Measurements from ENCODE around the gene DCDC1.

DCDC1 gene

DNA sequence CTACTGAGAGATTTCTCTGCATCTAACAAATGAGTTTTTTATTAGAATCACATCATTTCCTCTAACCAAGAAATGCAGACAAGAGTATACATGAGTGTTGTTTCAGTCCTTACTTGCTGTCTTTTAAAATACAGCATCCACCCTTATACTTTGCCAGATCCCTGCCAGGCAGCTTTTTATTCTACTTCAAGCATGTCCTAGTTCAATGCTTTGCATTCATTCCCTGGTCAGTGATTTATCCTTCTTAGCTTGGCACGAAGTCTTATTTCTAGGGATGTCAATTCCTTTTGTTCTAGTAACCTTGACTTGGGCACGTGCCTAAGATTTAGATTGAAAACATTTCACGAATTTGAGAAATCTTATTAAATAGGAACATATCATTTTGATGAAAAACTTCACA, 476.2 kb downstream of the DCDC1 start:
- no peak for DNase-seq

DNA sequence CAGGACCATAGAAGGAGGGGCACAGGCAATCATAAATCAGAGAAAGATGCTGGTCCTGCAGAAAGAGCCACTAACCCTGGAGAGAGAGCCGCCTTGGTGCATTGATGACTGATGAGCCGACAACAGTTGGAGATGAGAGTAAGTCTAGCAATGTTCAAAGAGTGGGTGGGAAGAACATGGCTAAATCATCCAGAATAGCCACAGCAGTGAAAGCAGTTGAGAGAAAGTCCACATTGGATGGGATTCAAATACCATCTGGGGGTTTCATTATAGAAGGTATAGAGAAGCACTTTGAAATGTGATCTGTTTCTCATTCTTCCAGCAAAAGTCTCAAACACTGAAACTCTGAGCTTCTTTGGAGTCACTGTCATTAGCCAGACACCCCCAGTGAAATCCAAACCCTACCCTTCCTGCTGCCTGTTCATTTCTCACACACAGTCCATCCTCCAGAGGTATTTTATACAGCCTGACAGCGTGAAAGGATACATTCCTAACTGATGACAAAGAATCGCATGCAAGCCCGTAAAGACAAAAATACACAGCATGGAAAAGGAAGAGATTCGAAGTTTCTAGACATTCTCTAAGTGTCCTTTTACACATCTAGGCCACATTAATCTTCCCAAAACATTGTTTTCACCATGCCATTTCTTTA, 480.3 kb downstream of the DCDC1 start:
- no peak for DNase-seq

DNA sequence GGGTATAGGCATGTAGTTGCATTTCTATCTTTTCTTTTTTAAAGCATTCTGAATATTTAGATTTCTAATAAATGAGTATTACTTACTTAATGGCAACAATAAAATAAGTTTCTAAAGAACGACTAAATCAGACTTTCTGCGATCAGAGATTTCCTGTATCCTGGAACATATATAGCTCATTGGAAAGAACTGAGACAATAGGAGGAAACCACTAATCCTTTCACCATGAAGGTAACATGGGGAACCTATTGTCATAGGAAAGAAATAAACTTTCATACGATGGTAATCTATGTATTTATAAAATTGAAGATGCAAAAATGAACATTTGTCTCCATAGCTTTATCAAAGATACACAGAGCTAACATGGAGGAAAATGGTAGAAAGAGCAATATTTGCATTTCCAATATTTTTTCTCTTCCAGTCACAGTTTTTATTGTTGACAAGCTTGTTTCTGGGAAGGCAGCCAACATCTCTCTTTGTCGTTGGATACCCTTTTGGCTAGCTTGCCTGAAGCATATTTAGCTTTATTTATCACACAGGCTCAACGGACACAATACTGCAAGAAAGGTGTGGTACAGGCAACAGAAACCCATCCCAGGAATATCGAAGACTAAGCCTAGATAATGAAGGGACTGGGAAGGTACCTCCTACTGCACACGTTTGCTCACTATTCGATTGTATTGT, 490.1 kb downstream of the DCDC1 start:
- DNase-seq: no peak

DNA sequence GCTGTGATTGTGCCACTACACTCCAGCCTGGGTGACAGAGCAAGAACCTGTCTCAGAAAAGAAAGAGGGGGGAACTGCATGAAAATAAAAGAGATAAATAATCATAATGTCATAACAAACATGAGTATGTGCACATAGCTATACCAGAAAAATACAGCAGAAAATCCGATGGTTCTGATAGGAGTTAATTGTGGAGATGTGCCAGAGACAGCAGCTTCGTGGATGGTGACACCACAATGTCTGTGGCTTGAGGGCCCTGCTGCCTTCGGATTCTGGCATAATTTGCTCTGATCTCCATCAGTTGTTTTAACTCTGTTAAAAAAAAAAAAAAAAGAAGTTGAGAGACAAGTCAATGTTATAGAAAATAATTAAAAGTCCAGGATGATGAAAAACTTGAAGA, 491.1 kb downstream of the DCDC1 start:
- no peak for DNase-seq

DNA sequence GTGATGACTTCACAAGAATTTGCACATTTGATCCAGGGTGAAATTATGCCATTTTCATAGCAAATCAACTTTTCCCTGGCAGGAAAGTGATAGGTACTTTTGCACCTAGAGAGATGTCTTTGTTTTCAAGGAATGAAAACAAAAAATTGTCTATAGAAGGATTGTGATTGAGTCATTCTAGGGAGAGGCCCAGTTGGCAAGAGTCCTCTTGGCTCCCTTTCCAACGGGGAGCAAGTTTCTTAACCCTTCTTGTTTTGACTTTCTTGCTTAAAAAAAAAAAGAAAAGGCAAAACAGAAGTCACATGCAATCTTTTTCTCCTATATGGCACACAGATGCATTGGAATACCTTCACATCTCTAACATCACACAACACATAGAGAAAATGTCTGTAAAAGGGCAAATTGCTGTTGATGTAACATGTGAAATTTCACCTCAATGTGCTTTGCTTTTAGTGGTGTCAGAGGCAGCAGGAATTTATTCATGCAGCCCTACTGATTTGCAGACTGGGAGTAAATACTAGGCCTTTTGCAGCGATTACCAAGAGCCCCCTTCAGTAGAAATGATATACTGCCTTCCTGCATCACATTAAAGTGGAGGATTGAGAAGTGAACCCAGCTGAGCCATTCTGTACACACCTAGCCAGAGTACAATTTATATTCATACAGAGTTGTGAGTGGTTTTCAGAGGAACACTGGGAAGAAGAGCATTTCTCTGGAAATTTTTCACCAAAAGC, 492.7 kb downstream of the DCDC1 start:
- DNase-seq: no peak

DNA sequence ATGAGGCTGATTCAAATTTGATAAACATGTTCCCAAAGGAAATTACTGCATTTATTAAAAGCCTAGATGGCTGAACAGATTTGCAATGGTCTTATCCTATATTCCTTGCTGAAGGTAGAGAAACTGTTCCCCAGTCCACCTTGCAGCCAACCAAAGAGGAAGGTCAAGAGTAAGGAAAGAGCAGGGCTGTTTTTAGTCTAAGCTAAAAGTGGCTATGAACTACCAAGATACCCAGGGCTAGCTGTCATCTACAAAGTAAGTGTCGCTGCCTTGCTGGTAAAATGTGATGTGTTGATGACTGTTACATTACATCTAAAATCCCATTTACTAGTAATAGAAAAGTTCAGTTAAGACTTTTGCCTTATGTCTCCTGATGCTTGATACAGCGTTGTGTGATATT, 493.3 kb downstream of the DCDC1 start:
- no peak for DNase-seq

DNA sequence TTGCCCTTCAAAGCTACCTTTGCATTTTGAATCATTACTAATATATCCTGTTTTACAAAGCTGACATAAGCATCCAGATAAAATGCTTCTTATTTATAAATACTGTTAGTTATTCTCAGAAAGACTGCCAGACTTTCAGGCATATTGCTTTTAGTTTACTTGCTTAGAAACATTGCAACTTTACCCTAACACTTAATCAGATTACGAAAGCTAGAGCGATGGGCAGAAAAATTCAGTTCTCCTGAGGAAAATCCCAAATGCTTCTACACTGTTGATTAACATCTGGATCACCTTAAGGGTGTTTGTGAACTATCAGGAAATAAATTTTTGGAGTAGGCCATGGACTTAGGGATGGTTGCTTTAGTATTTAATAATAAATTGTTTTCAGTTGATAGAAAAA, 493.7 kb downstream of the DCDC1 start:
- no peak for DNase-seq

DNA sequence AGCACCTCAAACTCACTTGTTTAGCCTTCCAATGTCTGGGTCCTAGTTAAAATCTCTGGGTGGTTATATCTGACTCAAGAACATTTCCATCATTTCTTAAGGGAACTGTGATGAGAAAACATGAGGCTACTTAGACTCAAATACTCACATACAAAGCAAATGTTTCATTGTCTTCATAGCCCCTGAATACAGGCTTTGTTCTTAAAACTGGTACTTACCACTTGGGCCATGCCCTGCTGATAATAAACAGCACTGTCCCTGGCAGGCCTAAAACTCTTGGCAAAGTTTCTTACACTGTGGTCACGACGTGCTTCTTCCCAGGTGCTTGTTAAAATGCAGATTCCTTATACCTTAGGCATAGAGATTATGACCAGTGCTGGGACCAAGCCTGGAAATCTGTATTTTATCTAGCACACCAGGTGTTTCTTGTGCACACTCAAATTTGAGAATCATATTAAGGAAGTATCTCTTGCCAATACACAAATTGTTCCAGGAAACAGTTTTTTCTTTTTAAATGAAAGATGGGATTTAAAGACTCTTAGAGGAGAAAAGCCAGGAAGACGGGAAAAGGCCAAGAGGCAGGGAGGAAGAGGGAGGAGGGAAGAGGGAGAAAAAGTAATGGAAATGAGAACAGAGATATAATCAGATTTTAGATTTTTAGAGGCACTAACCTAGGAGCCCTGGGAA, 495.5 kb downstream of the DCDC1 start:
- no peak for DNase-seq

DNA sequence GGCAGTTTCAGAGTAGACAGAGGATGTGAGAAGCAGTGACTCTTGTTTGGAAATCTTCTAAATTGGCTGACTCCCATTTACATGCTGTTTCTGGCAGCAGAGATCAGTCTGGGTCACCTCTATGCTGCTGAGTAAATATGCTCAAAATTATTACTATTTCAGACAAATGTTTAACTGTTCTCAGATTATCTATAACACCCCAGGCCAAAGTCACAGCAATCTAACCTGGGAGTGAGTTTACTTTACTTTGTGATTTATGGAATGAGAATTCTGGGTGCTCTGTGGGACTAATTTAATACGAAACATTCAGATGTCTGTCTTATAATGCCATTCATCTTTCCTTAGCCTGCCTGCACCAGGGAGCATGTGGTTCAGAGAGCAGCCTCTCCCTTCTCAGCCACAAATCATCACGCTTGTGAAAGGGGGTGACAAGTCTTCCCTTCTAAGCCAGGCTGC, 500.9 kb downstream of the DCDC1 start:
- DNase-seq: no peak

DNA sequence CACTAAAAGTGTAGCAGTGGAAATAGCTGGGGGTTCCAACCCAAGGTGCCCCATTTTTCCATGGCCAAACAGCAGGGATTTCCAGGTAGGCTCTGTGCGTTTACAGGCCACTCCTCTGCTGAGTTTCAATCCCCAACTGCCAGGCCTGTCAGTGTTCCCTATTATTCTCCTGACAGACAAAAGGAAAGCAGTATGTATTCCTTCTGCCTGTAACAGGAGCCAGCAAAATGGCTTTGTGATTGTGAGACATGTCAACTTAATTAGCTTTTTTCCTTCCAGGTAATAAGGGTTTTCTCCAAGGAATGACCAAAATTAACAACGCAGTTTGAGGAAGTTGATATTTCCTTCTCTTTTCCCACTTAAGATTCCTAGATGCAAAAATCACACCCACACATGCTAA, 506.3 kb downstream of the DCDC1 start:
- DNase-seq: no peak

DNA sequence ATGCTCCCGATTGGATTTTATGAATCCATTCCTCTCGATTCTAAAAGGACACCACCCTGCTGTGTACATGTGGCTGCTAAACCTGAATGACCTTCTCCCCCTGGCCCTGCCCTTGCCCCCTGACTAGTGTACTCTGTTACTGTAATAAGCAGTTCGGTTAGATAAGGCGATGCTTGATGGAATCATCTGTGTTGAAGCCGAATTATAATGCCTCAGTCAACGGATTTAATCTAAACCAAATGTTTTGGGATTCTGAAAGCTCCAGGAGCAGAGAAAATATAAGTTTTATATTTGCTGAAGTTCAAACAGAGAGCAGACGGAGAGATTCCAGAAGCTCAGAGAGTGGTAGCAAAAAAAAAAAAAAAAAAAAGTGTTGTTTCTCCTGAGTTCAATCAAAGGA, 508.0 kb downstream of the DCDC1 start:
- DNase-seq: no peak

DNA sequence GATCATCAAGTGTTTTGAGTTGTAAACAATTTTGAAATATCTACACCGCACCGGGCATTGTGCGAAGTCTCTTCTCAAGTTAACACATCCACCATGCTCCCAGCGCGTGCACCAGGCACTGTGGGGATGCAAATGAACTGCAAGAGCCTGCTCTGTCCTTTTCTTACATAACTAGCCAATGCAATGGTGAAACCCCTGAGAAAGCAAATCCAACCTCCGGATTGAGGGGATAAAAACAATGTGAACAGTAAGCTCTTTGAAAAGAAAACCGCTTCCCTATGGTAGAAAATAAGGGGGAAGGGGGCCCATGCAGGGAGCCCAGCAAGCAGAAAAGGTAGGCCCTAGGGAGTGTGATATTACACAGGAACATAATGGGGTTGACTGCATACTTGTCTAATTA, 508.5 kb downstream of the DCDC1 start:
- no peak for DNase-seq

DNA sequence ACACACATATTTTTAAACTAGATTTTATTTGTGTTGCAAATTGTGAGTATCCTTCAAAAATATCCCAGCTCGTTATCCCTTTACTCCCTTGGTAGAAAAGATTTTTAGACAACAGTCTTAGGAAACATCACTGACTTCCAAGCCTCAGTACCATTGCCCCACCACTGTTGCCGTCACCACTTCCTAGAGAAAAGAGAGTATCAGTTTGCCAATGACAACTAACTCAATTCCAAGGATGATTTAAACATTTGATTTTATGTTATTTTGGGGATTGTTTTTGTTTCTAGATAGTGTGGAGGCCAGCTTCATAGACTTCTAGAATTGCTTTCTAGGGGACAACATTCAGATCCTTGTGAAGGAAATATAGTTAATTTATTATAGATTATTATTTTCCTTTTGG, 509.4 kb downstream of the DCDC1 start:
- no peak for DNase-seq

DNA sequence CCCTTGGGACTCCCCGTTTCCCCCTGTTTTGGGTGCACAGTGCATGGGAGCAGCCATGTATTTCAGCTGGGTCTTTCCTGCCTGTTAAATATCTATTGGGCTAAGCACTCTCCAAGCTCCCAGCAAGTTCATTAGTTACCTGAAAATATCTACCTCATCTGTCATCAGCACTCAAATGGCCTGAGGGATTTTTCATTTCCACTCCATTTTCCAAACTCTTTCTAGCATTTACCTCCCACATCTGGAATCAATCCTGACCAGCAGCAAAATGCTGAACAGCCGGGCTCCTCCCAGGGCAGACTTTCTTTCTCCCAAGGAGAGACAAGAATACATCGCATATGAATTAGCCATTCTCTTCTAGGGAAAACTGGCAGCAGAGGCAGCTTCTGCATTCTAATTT, 509.9 kb downstream of the DCDC1 start:
- DNase-seq: no peak

DNA sequence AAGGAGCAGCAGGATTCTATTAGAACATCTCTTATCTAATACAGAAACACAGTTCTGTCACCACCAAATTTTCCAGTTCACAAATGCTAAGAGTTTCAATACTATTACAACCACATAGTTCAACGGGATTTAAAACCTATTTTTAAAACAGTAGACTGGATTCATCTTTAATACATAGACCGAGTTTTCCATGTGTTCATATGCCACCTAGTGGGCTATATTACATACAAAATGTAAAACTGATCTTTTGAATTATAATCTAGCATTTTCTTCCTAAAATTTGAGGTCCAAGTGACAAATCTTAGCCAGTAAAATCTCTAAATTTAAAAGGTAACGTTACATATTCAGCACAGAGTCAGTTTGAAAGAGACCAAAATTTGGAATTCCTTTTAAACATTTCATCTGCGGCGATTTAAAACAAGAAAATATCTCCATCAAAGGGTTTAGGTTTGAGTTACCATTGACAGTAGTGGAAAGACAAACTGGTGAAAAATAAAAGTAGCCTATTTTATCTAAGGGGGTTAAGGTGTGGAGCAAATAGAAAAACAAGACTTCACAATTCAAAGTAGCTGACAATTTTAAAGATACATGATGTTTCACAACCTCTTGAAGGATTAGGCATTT, 514.0 kb downstream of the DCDC1 start:
- no peak for DNase-seq

DNA sequence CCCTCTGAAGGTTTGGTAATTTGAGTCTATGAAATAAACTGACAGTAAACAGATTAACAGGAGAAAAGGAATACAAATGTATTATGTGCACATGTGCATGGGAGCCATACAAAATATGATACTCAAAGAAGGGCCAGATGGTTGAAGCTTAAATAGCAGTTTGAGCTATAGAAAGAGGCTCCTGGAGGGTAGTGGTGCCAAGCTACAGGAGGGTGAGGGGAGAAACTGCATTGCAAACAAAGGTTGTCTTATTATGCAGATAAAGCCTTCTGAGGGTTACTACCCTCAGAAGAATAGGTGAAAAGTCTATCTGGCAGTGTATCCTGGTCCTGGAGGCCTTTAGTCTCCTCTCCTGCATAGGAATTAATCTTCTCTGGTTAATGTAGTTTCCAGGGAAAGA, 516.1 kb downstream of the DCDC1 start:
- no peak for DNase-seq

DNA sequence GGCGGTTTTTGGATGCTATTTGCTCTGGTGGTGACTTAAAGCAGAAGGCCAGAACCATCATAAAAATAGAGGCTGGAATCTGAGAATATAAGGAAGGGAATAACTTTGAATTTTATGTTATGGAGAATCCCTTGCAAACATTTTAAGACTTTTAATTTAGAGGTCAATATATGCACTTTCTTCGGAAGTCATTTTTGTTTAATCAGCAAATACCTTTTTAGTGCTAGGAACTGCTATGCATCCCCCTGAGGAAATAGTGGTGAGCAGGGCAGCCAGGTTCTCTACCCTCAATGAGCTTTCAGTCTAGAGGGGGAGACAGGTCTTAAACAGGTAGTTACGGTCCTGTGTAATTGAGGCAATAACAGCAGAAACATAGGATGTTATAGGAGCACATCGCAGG, 516.9 kb downstream of the DCDC1 start:
- no peak for DNase-seq

DNA sequence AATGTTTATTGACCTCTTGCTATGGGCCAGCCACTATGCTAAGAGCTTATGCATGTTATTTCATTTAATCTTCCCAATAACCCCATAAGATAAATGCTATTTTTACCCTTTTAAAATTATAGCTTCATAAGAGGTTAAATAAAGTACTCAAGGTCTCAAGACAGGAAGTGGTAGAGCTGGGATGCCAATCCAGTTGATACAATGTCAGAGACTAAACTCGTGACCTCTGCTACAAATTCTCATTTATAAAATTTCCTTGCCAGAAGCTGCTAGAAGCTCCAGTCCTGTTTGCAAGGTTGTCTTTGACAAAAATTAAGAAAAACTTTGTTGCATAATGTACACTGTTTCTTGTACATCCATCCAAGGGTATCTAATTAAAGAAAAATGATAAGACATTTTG, 517.4 kb downstream of the DCDC1 start:
- DNase-seq: no peak

DNA sequence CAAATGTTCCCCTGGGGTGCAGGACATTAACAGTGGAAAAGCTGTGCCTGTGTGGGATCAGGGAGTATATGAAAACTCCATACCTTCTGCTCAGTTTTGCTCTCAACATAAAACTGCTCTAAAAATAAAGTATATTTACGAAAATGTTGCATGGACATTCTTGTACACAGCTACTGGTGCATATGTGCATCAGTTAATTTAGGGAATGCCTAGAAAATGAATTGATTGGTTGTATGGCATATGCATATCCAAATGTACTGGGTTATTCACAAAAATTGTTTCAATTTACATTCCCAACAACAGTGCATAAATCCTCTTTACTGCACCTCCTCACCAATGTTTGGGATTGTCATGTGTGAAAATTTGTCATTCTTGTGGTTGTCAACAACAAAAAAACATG, 532.3 kb downstream of the DCDC1 start:
- no peak for DNase-seq

DNA sequence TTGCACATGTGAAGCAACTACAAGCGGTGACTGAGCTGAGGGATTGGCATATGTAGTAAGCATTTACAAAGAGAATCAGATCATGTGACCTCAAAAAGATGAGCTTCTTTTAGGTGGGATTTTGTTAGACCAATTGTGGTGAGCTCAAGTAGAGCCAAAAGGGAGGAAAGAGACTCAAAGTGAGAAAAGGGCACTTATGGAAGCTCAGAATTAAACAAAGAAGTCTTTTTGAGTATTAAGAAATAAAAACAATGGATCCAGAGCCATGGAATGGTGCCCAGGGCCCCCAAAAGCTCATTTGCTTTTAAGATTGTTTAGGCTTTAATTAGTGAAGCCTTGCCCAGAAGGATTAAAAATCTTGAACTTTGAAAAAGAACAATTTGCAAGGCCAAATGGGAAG, 536.7 kb downstream of the DCDC1 start:
- DNase-seq: no peak

DNA sequence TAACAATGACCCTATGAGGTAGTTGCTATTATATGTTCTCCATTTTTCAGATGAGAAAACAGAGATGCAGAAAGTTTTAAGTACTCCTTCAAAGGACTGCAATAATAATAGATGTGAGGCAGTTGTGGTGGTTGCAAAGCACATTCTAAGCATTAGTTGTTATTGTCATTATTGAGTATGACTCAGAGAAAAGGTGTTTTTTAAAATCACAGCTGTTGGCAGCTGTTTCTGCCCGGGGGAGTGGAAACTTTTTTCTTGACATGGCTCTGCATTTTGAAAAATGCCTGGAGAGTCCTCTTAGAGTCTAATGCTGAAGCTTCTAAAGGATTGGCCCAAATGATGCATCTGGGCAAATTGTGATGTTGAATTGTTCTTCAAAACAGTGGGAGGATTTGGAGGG, 538.9 kb downstream of the DCDC1 start:
- no peak for DNase-seq

DNA sequence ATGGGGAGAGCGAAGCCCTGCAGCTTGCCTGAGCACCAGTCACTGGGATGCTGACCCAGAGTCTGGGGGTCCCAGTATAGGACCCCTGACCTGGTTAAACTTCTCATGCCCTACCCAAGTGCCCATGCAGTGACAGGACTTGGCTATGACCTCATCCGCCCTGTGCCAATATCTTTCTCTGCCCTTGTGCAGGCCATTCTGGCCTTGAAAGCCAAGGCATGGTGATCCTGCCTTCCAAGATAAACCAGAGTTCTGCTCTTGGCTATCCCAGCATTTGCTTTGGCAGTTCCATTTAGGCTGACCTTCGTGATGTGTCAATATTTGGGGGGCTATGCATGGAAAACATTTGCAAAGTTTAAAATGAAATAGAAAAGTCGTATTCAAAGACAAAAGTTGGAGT, 542.6 kb downstream of the DCDC1 start:
- no peak for DNase-seq

DNA sequence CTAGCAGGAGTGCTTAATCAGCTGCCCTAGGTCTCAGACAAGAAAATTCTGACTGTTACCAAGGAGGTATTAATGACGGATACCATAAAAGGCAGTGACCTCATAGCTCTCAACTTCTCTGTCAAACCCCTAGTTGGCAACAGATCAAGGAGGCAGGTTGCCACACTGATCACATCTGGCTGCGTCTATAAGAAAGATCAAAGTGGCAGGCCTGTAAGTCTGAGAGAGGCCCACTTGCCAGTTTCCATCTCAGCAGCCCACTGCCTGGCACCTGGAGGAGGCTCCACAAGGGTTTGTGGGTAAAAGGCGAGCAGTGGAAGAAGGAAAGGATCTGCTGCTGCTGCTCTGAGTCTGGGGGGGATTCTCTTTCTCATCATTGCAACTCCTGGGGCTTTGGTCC, 543.8 kb downstream of the DCDC1 start:
- DNase-seq: no peak
